HepG2 (cell line): ENCODE data around the gene KLF3. TPM values are rescaled to one million over a fixed set of nuclear protein-coding genes. Genes with fewer than 3 reads are reported as not detected.

Experiments used
- ATAC-seq: fragments of 200-7000 bp; cut with Tn5 transposase; 3 replicates; pipeline ENCODE4 v1.9.1; 2020; ENCODE audit warnings: mild to moderate bottlenecking, moderate library complexity
- BruUV-seq: library from RNA; stranded (reverse); fragments of 400-500 nt; replicated peaks from 2 replicates; lab custom pipeline; 2021; lab: Mats Ljungman, UMichigan
- CTCF ChIA-PET: fragments of 300-600 bp; formaldehyde crosslinking; extraction: SDS; loops from one replicate; lab custom pipeline; 2021; ENCODE audit warnings: low total read pairs, inconsistent platforms, low intra/inter-chr PET ratio; lab: Yijun Ruan, JAX
- POLR2A ChIA-PET: fragments of 350-600 bp; sonication (Branson Sonifier 250); formaldehyde crosslinking; loops from one replicate; lab custom pipeline; 2020; ENCODE audit warnings: antibody characterized with exemption, inconsistent platforms; lab: Yijun Ruan, JAX
- DNase-seq: peaks from one replicate; pipeline ENCODE4 v3.0.0-alpha.2; 2015; ENCODE audit warnings: low spot score
- FAIRE-seq: peaks from 3 replicates; lab custom pipeline; 2011; peaks lifted over from hg19 to GRCh38; lab: Jason Lieb, UNC
- H2AFZ ChIP-seq: one replicate; pipeline ENCODE4 v1.6.1; 2011; ENCODE audit warnings: low read length, inconsistent platforms
- H3K27ac ChIP-seq: fragments of 300-600 bp; 3 replicates; pipeline ENCODE4 v1.8.0; 2011; ENCODE audit warnings: mixed run types, mild to moderate bottlenecking, mixed read lengths, low read length, inconsistent platforms; ENCODE audit not compliant: insufficient read depth; ENCODE audit errors: extremely low read length
- H3K27me3 ChIP-seq, 2 experiments: fragments of 200-600 bp in 1 of 2; 2 replicates in 1 of 2; 3 replicates in 1 of 2; pipeline versions ENCODE4 v1.6.0 to v1.8.0; 2011; ENCODE audit warnings: low read length in 2 of 2, mild to moderate bottlenecking in 2 of 2, moderate library complexity in 2 of 2, inconsistent platforms in 1 of 2; ENCODE audit not compliant: insufficient read depth in 2 of 2, control insufficient read depth in 1 of 2
- H3K36me3 ChIP-seq, 2 experiments: fragments of 200-600 bp in 1 of 2; replicated peaks in 1 of 2; 2 replicates in 1 of 2; 3 replicates in 1 of 2; pipeline versions ENCODE4 v1.5.1 to v1.8.0; 2011; ENCODE audit warnings: low read length in 2 of 2, inconsistent platforms in 1 of 2; ENCODE audit not compliant: insufficient read depth in 2 of 2, control insufficient read depth in 1 of 2
- H3K4me1 ChIP-seq: 2 replicates; pipeline ENCODE4 v1.5.1; 2012; ENCODE audit warnings: low read length, inconsistent platforms; ENCODE audit not compliant: insufficient read depth
- H3K4me2 ChIP-seq: 2 replicates; pipeline ENCODE4 v1.6.0; 2011; ENCODE audit warnings: low read depth, low read length, inconsistent platforms
- H3K4me3 ChIP-seq, 3 experiments: fragments of 200-600 bp in 1 of 3; sonication (generic), shearing (Covaris generic) in 1 of 3; replicated peaks in 1 of 3; 2 replicates each; pipeline ENCODE4 v1.5.1; 2011 to 2016; ENCODE audit warnings: low read length in 3 of 3, inconsistent platforms in 2 of 3, low read depth in 2 of 3, mild to moderate bottlenecking in 2 of 3, control low read depth in 1 of 3, mixed read lengths in 1 of 3; ENCODE audit not compliant: insufficient read depth in 1 of 3
- H3K79me2 ChIP-seq: one replicate; pipeline ENCODE4 v1.6.1; 2011; ENCODE audit warnings: low read length, inconsistent platforms; ENCODE audit not compliant: insufficient read depth
- H3K9ac ChIP-seq: 2 replicates; pipeline ENCODE4 v1.6.0; 2011; ENCODE audit warnings: mild to moderate bottlenecking, low read depth, low read length, inconsistent platforms; ENCODE audit not compliant: insufficient read depth
- H3K9me3 ChIP-seq: 2 replicates; pipeline ENCODE4 v1.5.1; 2012; ENCODE audit warnings: mild to moderate bottlenecking, low read length
- H4K20me1 ChIP-seq: 2 replicates; pipeline ENCODE4 v1.6.0; 2011; ENCODE audit warnings: inconsistent platforms, mild to moderate bottlenecking, low read length, moderate library complexity; ENCODE audit not compliant: insufficient read depth
- GTF3A ChIP-seq: sonication (generic); formaldehyde crosslinking; conservative IDR thresholded peaks from 2 replicates; pipeline ENCODE4 v1.4.0; 2020; ENCODE audit warnings: mild to moderate bottlenecking, missing genetic modification reagents
- HDAC1 ChIP-seq: sonication (generic); formaldehyde crosslinking; IDR thresholded peaks from 2 replicates; pipeline ENCODE4 v1.5.1; 2020; ENCODE audit warnings: mild to moderate bottlenecking, missing genetic modification reagents
- NR2F6 ChIP-seq, 2 experiments: IDR thresholded peaks; 2 replicates each; pipeline ENCODE4 v1.6.1; 2016; ENCODE audit warnings: antibody characterized with exemption in 1 of 2, mild to moderate bottlenecking in 1 of 2
- NR3C1 ChIP-seq: sonication (generic); formaldehyde crosslinking; IDR thresholded peaks from 2 replicates; pipeline ENCODE4 v1.4.0; 2020; ENCODE audit warnings: missing genetic modification reagents
- POLR2G ChIP-seq: fragments of 200-400 bp; formaldehyde crosslinking; IDR thresholded peaks from 2 replicates; pipeline ENCODE4 v1.6.1; 2018; ENCODE audit warnings: mild to moderate bottlenecking, low read depth, low read length, moderate library complexity
- SATB2 ChIP-seq: sonication (generic); formaldehyde crosslinking; IDR thresholded peaks from 2 replicates; pipeline ENCODE4 v1.5.0; 2020; ENCODE audit warnings: missing genetic modification reagents
- SMARCC2 ChIP-seq: fragments of 450-650 bp; IDR thresholded peaks from 2 replicates; pipeline ENCODE4 v1.6.1; 2017; ENCODE audit warnings: antibody characterized with exemption, mild to moderate bottlenecking
- SRY ChIP-seq: sonication (generic); formaldehyde crosslinking; IDR thresholded peaks from 2 replicates; pipeline ENCODE4 v1.8.0; 2022; ENCODE audit warnings: mild to moderate bottlenecking, missing genetic modification reagents
- STAT5B ChIP-seq: sonication (generic); formaldehyde crosslinking; IDR thresholded peaks from 2 replicates; pipeline ENCODE4 v1.4.0; 2020; ENCODE audit warnings: missing genetic modification reagents
- ZMYM2 ChIP-seq: sonication (generic); formaldehyde crosslinking; IDR thresholded peaks from 2 replicates; pipeline ENCODE4 v1.8.0; 2022; ENCODE audit warnings: mild to moderate bottlenecking, missing genetic modification reagents
- ZNF891 ChIP-seq: sonication (generic); formaldehyde crosslinking; IDR thresholded peaks from 2 replicates; pipeline ENCODE4 v1.5.0; 2020; ENCODE audit warnings: mild to moderate bottlenecking, missing genetic modification reagents
- ZSCAN31 ChIP-seq: sonication (generic); formaldehyde crosslinking; IDR thresholded peaks from 2 replicates; pipeline ENCODE4 v1.5.0; 2020; ENCODE audit warnings: low read depth, mild to moderate bottlenecking, missing genetic modification reagents
- WGBS: methylation state at CpG from one replicate; pipeline ENCODE4 v1.1.6; 2017; ENCODE audit warnings: low lambda C conversion rate; 5-methylcytosine and 5-hydroxymethylcytosine counted together
- in situ Hi-C: cut with HindIII; loops from 2 replicates; pipeline ENCODE4 v1.10.0; 2017; ENCODE audit warnings: low pct_unique_long_range_greater_than_20kb; ENCODE audit not compliant: extremely low pct_ligation_motif_present
- intact Hi-C: fragments of 100-400 bp; cut with micrococcal nuclease; formaldehyde crosslinking; loops from one replicate; pipeline ENCODE4 v1.10.0; 2022; ENCODE audit not compliant: unreplicated experiment
- polyA plus RNA-seq, 8 experiments: library from polyadenylated mRNA; depleted of rRNA in 3 of 8; stranded (reverse) in 7 of 8; unstranded in 1 of 8; fragments of >200 nt; fragmentation: Illumina TruSeq in 4 of 8; extraction: Trizol in 4 of 8; gene quantifications; 2 replicates each; pipeline versions ENCODE4 v1.2.1 to v1.2.3, GENCODE V29; 2011 to 2016; ENCODE audit warnings: low read depth in 4 of 8, missing spikeins in 1 of 8, mixed read lengths in 1 of 8; ENCODE audit not compliant: insufficient read depth in 1 of 8
- total RNA-seq, 5 experiments: library from RNA; depleted of rRNA; stranded (reverse); fragments of >200 nt; fragmentation: Illumina TruSeq; extraction: Trizol; gene quantifications; 2 replicates each; pipeline ENCODE4 v1.2.3, GENCODE V29; 2016; ENCODE audit warnings: low read depth in 1 of 5
- TF ChIP-seq, protein P1 (sequence below): sonication (generic); formaldehyde crosslinking; IDR thresholded peaks from 2 replicates; pipeline ENCODE4 v1.5.0; 2020; ENCODE audit warnings: missing genetic modification reagents, mild to moderate bottlenecking, borderline replicate concordance
- TF ChIP-seq, protein P2 (sequence below): sonication (generic); formaldehyde crosslinking; IDR thresholded peaks from 2 replicates; pipeline ENCODE4 v1.4.0; 2020; ENCODE audit warnings: missing genetic modification reagents
- TF ChIP-seq, protein P3 (sequence below): sonication (generic); formaldehyde crosslinking; conservative IDR thresholded peaks from 2 replicates; pipeline ENCODE4 v1.5.0; 2020; ENCODE audit warnings: missing genetic modification reagents
- TF ChIP-seq, protein P4 (sequence below): sonication (generic); formaldehyde crosslinking; IDR thresholded peaks from 2 replicates; pipeline ENCODE4 v1.8.1; 2023; ENCODE audit warnings: mild to moderate bottlenecking, inconsistent platforms, moderate library complexity, missing genetic modification reagents, borderline replicate concordance

KLF3 gene
- total and polyA plus RNA-seq, 2 of the 13 experiments (the other 11 are each of a cell fraction or from before 2014, with no cell fraction given) = 29.1 to 37.8 TPM

DNA sequence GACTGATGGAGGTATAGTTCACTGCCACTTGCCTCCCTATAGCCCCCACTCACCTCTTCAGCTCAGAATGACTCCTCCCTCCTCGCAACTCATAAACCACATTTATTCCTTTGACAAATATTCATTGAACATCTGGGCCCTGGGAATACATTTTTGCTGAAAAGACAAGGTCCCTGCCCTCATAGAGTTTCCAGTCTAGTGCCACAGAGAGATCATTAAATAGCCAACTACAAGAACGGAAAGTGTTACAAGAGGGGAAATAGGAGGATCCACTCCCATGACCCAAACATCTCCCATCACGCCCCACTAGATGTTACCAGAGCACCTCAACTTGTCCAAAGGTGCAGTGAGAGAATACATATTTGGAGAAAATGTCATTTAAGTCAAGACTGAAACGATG lies 3.2 kb upstream of the KLF3 start:
- no TSS peak for BruUV-seq
- 97% methylated on average over 4 of the region's 4 CpGs for WGBS

DNA sequence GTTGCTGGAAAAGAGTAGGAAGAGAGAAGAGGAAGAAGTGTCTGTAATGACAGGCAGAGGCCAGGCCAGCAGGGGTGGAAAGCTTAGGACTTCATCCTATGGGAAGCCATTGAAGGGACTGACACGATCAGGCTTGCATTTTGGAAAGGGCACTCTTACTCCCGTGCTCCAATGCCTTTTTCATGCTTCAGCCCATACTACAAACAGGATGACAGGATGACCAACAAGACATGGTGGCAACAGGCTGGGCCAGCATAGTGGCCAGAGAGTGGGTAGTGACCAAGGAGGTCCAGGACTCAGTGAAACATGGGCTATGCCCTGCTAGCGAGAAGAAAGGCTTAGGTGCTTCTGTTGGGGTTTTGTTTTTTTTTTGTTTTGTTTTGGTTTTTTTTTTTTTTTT lies 2.6 kb upstream of the KLF3 start:
- POLR2A ChIA-PET = no interaction called here
- no peak for DNase-seq
- H4K20me1 ChIP-seq = no peaks in the 10 kb centered on the region
- no peak overlapping the region for H3K4me2 ChIP-seq
- no TSS peak for BruUV-seq
- H3K4me1 ChIP-seq = peaks cover 13% of the 10 kb centered on the region
- H3K36me3 ChIP-seq = no peaks in the 10 kb centered on the region
- peaks cover 32% of the 10 kb centered on the region for H3K79me2 ChIP-seq
- H3K9me3 ChIP-seq = no peaks in the 10 kb centered on the region
- H2AFZ ChIP-seq = no peak overlapping the region
- WGBS = 95% methylated on average over 3 of the region's 3 CpGs
- CTCF ChIA-PET = no interaction called here
- H3K9ac ChIP-seq = no peak overlapping the region
- no peak overlapping the region for H3K27ac ChIP-seq
- intact Hi-C loops (loop anchor here (10.0 kb wide), 2 partner anchors 383 to 977 kb away; partner anchors contain the start of gene RELL1), in situ Hi-C loops (no loop called here)
- ATAC-seq = no peak
- FAIRE-seq = no peak
- TF ChIP-seq GTF3A (CRISPR knock-in tag) (no peak), SATB2 (CRISPR knock-in tag) (no peak), ZSCAN31 (no peak), NR2F6 (IDR thresholded peaks at IDR 0.05) (no peak), NR2F6 (CRISPR knock-in tag; IDR thresholded peaks at IDR 0.05) (no peak), ZNF891 (CRISPR knock-in tag) (no peak), POLR2G (no peak), ZMYM2 (CRISPR knock-in tag) (no peak), STAT5B (no peak), SRY (CRISPR knock-in tag) (no peak), HDAC1 (no peak)
- TF ChIP-seq, protein P1, sequence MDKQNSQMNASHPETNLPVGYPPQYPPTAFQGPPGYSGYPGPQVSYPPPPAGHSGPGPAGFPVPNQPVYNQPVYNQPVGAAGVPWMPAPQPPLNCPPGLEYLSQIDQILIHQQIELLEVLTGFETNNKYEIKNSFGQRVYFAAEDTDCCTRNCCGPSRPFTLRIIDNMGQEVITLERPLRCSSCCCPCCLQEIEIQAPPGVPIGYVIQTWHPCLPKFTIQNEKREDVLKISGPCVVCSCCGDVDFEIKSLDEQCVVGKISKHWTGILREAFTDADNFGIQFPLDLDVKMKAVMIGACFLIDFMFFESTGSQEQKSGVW (CRISPR knock-in tag) = no peak
- TF ChIP-seq, protein P2, sequence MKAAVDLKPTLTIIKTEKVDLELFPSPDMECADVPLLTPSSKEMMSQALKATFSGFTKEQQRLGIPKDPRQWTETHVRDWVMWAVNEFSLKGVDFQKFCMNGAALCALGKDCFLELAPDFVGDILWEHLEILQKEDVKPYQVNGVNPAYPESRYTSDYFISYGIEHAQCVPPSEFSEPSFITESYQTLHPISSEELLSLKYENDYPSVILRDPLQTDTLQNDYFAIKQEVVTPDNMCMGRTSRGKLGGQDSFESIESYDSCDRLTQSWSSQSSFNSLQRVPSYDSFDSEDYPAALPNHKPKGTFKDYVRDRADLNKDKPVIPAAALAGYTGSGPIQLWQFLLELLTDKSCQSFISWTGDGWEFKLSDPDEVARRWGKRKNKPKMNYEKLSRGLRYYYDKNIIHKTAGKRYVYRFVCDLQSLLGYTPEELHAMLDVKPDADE (CRISPR knock-in tag) = no peak
- TF ChIP-seq, protein P3, sequence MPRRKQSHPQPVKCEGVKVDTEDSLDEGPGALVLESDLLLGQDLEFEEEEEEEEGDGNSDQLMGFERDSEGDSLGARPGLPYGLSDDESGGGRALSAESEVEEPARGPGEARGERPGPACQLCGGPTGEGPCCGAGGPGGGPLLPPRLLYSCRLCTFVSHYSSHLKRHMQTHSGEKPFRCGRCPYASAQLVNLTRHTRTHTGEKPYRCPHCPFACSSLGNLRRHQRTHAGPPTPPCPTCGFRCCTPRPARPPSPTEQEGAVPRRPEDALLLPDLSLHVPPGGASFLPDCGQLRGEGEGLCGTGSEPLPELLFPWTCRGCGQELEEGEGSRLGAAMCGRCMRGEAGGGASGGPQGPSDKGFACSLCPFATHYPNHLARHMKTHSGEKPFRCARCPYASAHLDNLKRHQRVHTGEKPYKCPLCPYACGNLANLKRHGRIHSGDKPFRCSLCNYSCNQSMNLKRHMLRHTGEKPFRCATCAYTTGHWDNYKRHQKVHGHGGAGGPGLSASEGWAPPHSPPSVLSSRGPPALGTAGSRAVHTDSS = no peak
- TF ChIP-seq, protein P4, sequence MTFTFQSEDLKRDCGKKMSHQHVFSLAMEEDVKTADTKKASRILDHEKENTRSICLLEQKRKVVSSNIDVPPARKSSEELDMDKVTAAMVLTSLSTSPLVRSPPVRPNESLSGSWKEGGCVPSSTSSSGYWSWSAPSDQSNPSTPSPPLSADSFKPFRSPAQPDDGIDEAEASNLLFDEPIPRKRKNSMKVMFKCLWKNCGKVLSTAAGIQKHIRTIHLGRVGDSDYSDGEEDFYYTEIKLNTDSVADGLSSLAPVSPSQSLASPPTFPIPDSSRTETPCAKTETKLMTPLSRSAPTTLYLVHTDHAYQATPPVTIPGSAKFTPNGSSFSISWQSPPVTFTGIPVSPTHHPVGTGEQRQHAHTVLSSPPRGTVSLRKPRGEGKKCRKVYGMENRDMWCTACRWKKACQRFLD (CRISPR knock-in tag) = no peak
- H3K4me3 ChIP-seq = no peak overlapping the region
- no peaks in the 10 kb centered on the region; a peak in 1 of 5 replicates for H3K27me3 ChIP-seq

More for the DNA sequence above, 3.2 kb upstream of the KLF3 start:
- POLR2A ChIA-PET = no interaction called here
- Histone ChIP-seq H3K79me2 (peaks cover 26% of the 10 kb centered on the region), H3K27ac (no peak overlapping the region), H3K9ac (no peak overlapping the region), H3K36me3 (no peaks in the 10 kb centered on the region), H4K20me1 (no peaks in the 10 kb centered on the region), H3K27me3 (no peaks in the 10 kb centered on the region; a peak in 1 of 5 replicates), H2AFZ (no peak overlapping the region), H3K4me2 (no peak overlapping the region), H3K9me3 (no peaks in the 10 kb centered on the region), H3K4me3 (no peak overlapping the region), H3K4me1 (peaks cover 18% of the 10 kb centered on the region)
- CTCF ChIA-PET = no interaction called here
- in situ Hi-C loops (no loop called here), intact Hi-C loops (loop anchor here (10.0 kb wide), 2 partner anchors 384 to 976 kb away; partner anchors contain the start of gene RELL1)
- no peak for TF ChIP-seq NR3C1
- TF ChIP-seq SMARCC2 = no peak
- no peak for ATAC-seq
- no peak for DNase-seq
- no peak for FAIRE-seq
